Kidney (tissue), 14 donors: Measurements from ENCODE around the gene PLXNA2. TPM values are rescaled to one million over a fixed set of nuclear protein-coding genes. Genes with fewer than 3 reads are reported as not detected.

Experiments
- DNase-seq, 5 donors: peaks; one replicate each; pipeline ENCODE4 v3.0.0-alpha.2; 2013 to 2020
- FAIRE-seq: peaks from 2 replicates; lab custom pipeline; 2012; peaks lifted over from hg19 to GRCh38; lab: Jason Lieb, UNC
- H3K27ac ChIP-seq, 2 donors: one replicate each; pipeline ENCODE4 v1.7.0; 2013; ENCODE audit warnings: low read depth in 2 of 2, low read length in 2 of 2, inconsistent platforms in 1 of 2
- H3K27me3 ChIP-seq: one replicate; pipeline ENCODE4 v1.7.1; 2013; ENCODE audit warnings: low read length, inconsistent platforms; ENCODE audit not compliant: control insufficient read depth, insufficient read depth
- H3K36me3 ChIP-seq, 3 donors: one replicate each; pipeline versions ENCODE4 v1.7.0 to v1.7.1; 2013; ENCODE audit warnings: low read length in 3 of 3, control low read depth in 1 of 3, inconsistent platforms in 1 of 3; ENCODE audit not compliant: insufficient read depth in 3 of 3, control insufficient read depth in 2 of 3
- H3K4me1 ChIP-seq, 3 donors: one replicate each; pipeline versions ENCODE4 v1.7.0 to v1.7.1; 2013; ENCODE audit warnings: low read length in 3 of 3, inconsistent platforms in 1 of 3, low read depth in 1 of 3; ENCODE audit not compliant: control insufficient read depth in 2 of 3, insufficient read depth in 2 of 3
- H3K4me3 ChIP-seq, 3 donors: one replicate each; pipeline versions ENCODE4 v1.7.0 to v1.8.1; 2013; ENCODE audit warnings: low read length in 3 of 3, control low read depth in 1 of 3, inconsistent platforms in 1 of 3
- H3K9ac ChIP-seq, 3 donors: one replicate each; pipeline versions ENCODE4 v1.7.0 to v1.7.1; 2013; ENCODE audit warnings: low read length in 3 of 3, control low read depth in 1 of 3, inconsistent platforms in 1 of 3
- H3K9me3 ChIP-seq, 3 donors: one replicate each; pipeline versions ENCODE4 v1.7.0 to v1.7.1; 2013; ENCODE audit warnings: low read length in 3 of 3, control low read depth in 1 of 3, inconsistent platforms in 1 of 3; ENCODE audit not compliant: control insufficient read depth in 2 of 3, insufficient read depth in 1 of 3
- intact Hi-C: fragments of 100-400 bp; cut with DNase I; formaldehyde crosslinking; loops from one replicate; pipeline ENCODE4 v1.11.1; 2022
- polyA plus RNA-seq: library from polyadenylated mRNA; stranded (reverse); fragments of 350-450 nt; fragmentation: Illumina TruSeq; extraction: RNeasy Lipid Tissue Mini Kit (QIAGEN cat#74804); gene quantifications from one replicate; pipeline ENCODE4 v1.2.3, GENCODE V29; 2014; ENCODE audit warnings: low read depth, low replicate concordance; ENCODE audit not compliant: insufficient read depth
- total RNA-seq: library from RNA; stranded (reverse); fragmentation: NEBNext Ultra II Directional; extraction: Animal tissue kit (Norgen Biotek cat#: 25700); gene quantifications from one replicate; pipeline ENCODE4 v1.2.1, GENCODE V29; 2021
- TF ChIP-seq, protein P1 (sequence below): IDR thresholded peaks from 3 replicates; pipeline ENCODE4 v1.5.1; 2012; ENCODE audit warnings: mild to moderate bottlenecking, moderate library complexity, borderline replicate concordance; ENCODE audit not compliant: insufficient read depth; ENCODE audit errors: extremely low read depth
- donor health status: control.
- donor health status: control.
- donor health status: control.
- donor health status: control.
- donor health status: control.
- donor health status: DM: yes; HTN: yes; CAD: no.
- donor health status: Normal renal cell carcinoma (clear cell type).

PLXNA2 gene
- total and polyA plus RNA-seq, 2 donors from 2014 or later = 2.4 to 27.9 TPM

GRCh38 chr1:208019257-208019656 lies 224.9 kb downstream of the PLXNA2 start:
- no peak overlapping the region for H3K9ac ChIP-seq
- DNase-seq (no peak), FAIRE-seq (no peak)
- H3K27ac ChIP-seq = no peak overlapping the region
- no peak overlapping the region for H3K4me3 ChIP-seq
- intact Hi-C loops = no loop called here
- no peaks in the 10 kb centered on the region for H3K36me3 ChIP-seq
- TF ChIP-seq, protein P1, sequence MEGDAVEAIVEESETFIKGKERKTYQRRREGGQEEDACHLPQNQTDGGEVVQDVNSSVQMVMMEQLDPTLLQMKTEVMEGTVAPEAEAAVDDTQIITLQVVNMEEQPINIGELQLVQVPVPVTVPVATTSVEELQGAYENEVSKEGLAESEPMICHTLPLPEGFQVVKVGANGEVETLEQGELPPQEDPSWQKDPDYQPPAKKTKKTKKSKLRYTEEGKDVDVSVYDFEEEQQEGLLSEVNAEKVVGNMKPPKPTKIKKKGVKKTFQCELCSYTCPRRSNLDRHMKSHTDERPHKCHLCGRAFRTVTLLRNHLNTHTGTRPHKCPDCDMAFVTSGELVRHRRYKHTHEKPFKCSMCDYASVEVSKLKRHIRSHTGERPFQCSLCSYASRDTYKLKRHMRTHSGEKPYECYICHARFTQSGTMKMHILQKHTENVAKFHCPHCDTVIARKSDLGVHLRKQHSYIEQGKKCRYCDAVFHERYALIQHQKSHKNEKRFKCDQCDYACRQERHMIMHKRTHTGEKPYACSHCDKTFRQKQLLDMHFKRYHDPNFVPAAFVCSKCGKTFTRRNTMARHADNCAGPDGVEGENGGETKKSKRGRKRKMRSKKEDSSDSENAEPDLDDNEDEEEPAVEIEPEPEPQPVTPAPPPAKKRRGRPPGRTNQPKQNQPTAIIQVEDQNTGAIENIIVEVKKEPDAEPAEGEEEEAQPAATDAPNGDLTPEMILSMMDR = no peak
- H3K27me3 ChIP-seq = no peaks in the 10 kb centered on the region
- no peaks in the 10 kb centered on the region for H3K9me3 ChIP-seq
- H3K4me1 ChIP-seq = no peaks in the 10 kb centered on the region

DNA sequence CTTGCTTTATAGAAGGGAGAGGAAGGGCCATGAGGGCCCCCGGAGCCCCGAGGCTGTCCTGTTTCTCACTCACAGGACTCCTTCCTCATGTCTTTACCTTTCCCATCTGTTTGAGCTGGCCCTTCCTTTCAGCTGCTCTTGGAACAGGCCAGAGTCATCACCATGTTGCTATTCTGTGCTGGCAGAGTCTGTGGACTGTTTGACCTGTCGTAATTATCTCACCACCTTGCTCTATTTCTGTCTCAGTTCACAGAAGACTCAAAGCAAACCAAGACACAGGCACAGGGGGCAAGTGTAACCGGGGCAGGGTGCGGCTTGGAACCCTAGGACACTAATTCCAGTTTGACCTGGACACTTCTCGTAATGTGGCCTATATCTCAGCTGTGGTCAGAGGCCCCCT lies 228.9 kb downstream of the PLXNA2 start:
- no peak overlapping the region for H3K27ac ChIP-seq
- FAIRE-seq = no peak
- H3K9ac ChIP-seq = no peak overlapping the region
- no peaks in the 10 kb centered on the region for H3K36me3 ChIP-seq
- H3K4me3 ChIP-seq = no peak overlapping the region
- no peaks in the 10 kb centered on the region for H3K27me3 ChIP-seq
- no peak for DNase-seq
- no peaks in the 10 kb centered on the region for H3K9me3 ChIP-seq
- intact Hi-C loops = no loop called here
- TF ChIP-seq, protein P1 = no peak
- no peaks in the 10 kb centered on the region for H3K4me1 ChIP-seq

GRCh38 chr1:208013210-208013609 lies 231.0 kb downstream of the PLXNA2 start:
- Histone ChIP-seq H3K4me3 (no peak overlapping the region), H3K9me3 (no peaks in the 10 kb centered on the region), H3K36me3 (no peaks in the 10 kb centered on the region), H3K27me3 (no peaks in the 10 kb centered on the region), H3K27ac (no peak overlapping the region), H3K4me1 (no peaks in the 10 kb centered on the region), H3K9ac (no peak overlapping the region)
- DNase-seq = no peak
- TF ChIP-seq, protein P1 = no peak
- no peak for FAIRE-seq
- intact Hi-C loops = no loop called here

DNA sequence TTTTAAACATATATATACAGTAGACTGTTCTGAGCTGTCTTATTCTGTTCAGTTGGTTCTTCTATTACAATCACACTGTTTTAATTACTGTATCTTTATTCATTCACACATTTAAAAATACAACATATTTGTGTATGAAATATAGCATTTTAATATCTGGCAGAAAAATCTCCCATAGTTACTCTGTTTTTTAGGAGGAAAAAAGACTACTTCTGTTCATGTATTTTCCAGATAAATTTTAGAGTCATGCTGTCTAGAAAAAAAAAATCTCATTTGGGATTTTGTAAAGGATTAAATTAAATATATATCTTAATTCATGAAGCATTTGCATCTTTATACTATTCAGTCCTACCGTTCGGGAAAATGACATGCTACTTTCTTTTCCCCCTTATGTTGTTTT lies 231.5 kb downstream of the PLXNA2 start:
- Histone ChIP-seq H3K27ac (no peak overlapping the region), H3K4me1 (no peaks in the 10 kb centered on the region), H3K9ac (no peak overlapping the region), H3K27me3 (no peaks in the 10 kb centered on the region), H3K4me3 (no peak overlapping the region), H3K36me3 (no peaks in the 10 kb centered on the region), H3K9me3 (no peaks in the 10 kb centered on the region)
- intact Hi-C loops = no loop called here
- DNase-seq (no peak), FAIRE-seq (no peak)
- TF ChIP-seq, protein P1 = no peak
